HG03108 (cell line): ENCODE measurements around the gene TLE1.
A peak's percentile ranks its signal among the peaks of the same experiment; 100 is the strongest.

Experiments
- ATAC-seq: cut with Tn5 transposase; IDR thresholded peaks from one replicate; pipeline ENCODE4 v1.9.1; 2021; ENCODE audit warnings: moderate library complexity; ENCODE audit not compliant: unreplicated experiment

Gene TLE1

GRCh38 chr9:81686614-81687520 lies 2.5 kb downstream of the TLE1 start:
- peak; percentile 28 for ATAC-seq

- ATAC-seq, result no peak
These were observed 3.4 kb downstream of the TLE1 start for GRCh38 chr9:81685763-81686613.

- ATAC-seq, result no peak
These were observed 4.7 kb downstream of the TLE1 start for GRCh38 chr9:81684635-81685034.

GRCh38 chr9:81683704-81684103 lies 5.6 kb downstream of the TLE1 start:
- no peak for ATAC-seq

GRCh38 chr9:81683238-81683637 lies 6.1 kb downstream of the TLE1 start:
- ATAC-seq, result no peak

- ATAC-seq, result no peak
These were observed 6.5 kb downstream of the TLE1 start for GRCh38 chr9:81682797-81683196.

DNA sequence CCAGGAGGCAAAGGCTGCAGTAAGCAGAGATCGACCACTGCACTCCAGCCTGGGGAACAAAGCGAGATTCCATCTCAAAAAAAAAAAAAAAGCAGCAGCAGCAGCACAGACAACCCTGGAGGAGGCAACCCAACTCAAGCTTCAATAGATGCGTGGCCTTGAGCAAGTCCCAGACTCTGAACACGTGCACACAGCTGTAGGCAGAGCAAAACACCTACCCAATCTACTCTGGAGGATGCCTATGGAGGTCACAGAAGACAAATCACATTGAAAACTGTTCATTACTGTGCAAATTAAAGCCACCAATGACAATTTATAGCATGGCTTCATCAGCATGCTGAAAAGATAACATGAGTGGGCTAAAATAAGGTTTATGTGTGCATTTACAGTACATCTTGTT lies 7.2 kb downstream of the TLE1 start:
- ATAC-seq, result no peak

GRCh38 chr9:81680506-81680905 lies 8.8 kb downstream of the TLE1 start:
- ATAC-seq, result no peak

- no peak for ATAC-seq
These were observed 9.3 kb downstream of the TLE1 start for GRCh38 chr9:81680006-81680405.

DNA sequence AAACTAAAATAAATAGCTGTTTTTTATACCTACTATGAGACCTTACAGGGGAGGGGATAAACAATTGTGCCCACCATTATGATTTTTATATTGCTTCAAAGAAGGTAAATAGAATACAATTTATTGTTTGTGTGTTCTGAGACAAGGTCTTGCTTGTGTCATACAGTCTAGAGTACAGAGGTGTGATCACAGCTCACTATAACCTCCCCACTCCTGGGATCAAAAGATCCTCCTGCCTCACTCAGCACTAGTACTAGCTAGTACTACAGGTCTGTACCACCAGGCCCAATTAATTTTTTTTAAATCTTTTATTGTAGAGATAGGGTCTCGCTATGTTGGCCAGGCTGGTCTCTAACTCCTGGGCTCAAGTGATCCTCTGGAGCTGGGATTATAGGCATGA lies 11.3 kb downstream of the TLE1 start:
- no peak for ATAC-seq

DNA sequence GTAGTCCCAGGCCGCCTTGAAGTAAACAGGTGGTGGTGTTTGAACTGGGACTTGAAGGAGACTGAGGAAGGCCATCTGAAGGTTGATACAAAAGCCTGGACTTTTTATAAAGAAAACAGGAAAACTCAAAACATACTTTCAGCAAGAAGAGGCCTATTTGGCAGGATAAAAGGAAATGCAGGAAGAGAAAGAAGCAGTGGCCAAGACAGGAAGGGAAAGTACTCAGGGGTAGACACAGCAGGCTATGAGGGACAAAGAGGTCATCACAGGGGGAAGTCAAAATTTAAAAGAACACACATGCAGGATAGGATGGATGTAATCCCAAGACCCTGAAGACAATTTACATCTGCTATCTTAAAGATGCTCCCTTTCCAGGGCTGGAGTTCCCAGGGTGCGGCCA lies 13.0 kb downstream of the TLE1 start:
- no peak for ATAC-seq

DNA sequence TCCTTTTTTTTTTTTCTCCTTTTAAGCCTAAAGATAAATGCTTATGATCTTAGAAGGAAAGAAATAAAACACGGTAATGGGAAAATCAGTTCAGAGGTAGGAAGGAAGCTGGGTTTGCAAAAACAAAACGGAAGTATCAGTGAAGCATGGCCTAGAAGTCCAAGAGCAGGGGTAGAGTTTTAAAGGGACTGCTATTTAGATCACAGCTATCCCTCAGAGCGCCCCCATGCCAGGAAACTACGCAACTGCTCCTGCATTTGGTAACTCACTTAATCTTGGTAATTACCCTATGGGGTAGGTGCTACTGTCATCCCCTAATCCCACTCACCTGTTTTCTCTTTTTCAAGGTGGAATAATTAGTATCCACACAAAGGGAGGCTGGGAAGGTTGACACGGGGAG lies 16.0 kb downstream of the TLE1 start:
- ATAC-seq, result no peak

DNA sequence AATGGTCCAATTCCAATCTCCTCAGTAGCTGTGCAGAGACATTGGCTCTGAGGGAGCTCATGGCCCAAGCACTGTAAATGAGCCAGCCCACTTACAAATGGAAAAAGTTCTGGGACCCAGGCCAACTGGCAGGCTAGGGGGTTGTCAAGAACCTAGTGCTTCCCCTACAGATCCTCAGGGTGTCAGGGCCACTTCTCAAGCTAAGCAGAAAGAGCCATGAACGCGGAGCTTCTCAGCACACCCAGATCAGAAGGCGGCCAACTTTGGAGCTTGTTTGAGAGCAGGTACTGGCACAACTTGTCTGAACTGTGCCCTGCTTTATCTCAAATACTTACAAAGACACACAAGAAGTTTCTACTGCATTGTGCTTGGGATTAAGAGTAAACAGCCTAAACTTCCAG lies 17.5 kb downstream of the TLE1 start:
- no peak for ATAC-seq

DNA sequence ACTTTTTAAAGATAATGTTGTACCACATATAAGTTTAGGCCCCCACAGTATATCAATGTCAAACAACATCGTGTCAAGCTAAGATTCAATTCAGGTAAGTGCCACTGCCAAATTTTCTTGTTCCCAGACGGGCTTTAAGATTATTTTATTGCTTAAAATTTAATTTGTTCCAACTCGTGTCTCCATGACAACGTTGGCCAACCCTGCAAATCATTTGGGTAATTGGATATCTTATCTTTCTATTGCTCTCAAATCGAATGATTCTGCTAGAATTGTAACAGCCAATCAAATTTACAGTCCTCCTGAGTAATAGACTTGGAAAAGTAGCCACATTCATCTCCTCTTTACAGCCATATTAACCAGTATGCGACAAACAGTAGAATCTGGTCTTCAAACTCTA lies 19.5 kb downstream of the TLE1 start:
- no peak for ATAC-seq

- ATAC-seq, result no peak
These were observed 20.2 kb downstream of the TLE1 start for GRCh38 chr9:81669041-81669651.

DNA sequence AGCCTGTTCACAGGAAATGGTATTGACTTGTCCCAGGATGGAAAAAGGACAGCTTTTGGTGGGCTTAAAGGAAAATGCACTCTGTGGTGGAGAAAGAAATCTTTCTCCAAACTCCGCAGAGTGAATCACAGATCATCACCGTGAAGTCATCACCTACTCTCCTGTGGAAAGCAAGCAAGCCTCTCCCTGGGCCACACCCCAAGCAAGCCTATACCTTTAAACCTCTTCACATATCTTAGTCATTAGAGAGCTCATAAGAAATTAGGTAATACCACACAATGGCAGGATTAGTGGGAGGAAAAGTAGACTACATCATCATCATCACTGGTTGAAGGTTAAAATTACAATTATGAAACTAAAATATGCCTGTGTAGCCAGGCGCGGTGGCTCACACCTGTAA lies 23.2 kb downstream of the TLE1 start:
- no peak for ATAC-seq

- no peak for ATAC-seq
These were observed 23.9 kb downstream of the TLE1 start for GRCh38 chr9:81665322-81665871.

DNA sequence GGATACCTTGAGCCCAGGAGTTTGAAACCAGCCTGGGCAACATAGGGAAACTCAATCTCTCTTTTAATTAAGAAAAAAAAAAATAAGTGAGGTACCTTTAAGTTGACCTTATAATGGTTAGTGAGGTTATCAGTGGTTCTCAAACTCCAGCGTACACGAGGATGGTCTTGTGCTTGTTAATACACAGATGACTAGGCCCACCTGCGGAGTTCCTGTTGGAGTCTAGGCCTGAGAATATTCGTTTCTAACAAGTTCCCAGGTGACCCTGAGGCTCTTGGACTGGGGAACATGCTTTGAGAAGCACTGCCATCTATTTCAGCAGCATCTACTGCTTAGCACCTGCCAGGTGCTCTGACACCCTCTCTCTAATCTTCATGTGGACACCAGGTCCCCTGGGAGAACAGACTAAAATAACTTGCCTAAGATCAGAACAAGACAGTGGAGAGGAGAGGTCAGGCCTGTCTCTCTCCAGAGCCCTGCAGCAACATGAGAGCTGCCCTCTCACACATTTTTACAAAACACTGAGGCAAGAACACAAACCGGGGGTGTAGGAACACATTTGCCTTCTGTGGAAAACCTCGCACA lies 24.6 kb downstream of the TLE1 start:
- no peak for ATAC-seq

GRCh38 chr9:81661339-81661738 lies 28.0 kb downstream of the TLE1 start:
- ATAC-seq, result no peak

DNA sequence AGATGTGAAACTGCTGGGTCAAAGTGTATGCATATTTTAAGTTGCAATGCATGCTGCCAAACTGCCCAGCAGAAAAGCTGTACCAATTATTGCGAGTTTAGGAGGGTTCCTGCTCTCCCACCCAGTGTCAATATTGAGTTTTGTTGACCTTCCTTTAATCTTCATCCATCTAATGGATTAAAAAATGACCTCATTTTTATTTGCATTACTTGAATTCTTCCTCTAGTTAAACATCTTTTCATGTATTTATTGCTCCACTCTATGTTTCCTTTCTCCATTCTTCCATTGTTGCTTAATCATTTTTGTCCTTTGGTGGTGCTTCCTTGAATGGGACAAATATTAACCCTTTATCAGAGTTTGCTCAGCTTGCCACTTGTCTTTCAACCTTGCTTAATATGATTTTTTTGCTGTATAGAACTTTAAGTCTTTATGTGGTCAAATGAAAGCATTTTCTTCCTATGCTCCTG lies 32.4 kb downstream of the TLE1 start:
- ATAC-seq, result no peak

GRCh38 chr9:81656004-81656403 lies 33.3 kb downstream of the TLE1 start:
- ATAC-seq, result peak; percentile 84
